Vagina (tissue), 2 donors: ENCODE measurements around the gene DYRK1A. TPM values are rescaled to one million over a fixed set of nuclear protein-coding genes. Genes with fewer than 3 reads are reported as not detected.

Source experiments
- DNase-seq, 2 donors: peaks; one replicate each; pipeline ENCODE4 v3.0.0-alpha.2; 2017; ENCODE audit errors: extremely low spot score in 2 of 2
- H3K27ac ChIP-seq: fragments of 200-600 bp; sonication (generic); one replicate; pipeline ENCODE4 v1.5.1; 2019
- H3K27me3 ChIP-seq: fragments of 200-600 bp; sonication (generic); one replicate; pipeline ENCODE4 v1.5.1; 2019
- H3K36me3 ChIP-seq, 2 donors: fragments of 200-600 bp; sonication (generic); one replicate each; pipeline ENCODE4 v1.5.1; 2017 to 2019
- H3K4me1 ChIP-seq: fragments of 200-600 bp; sonication (generic); one replicate; pipeline ENCODE4 v1.5.1; 2019
- H3K4me3 ChIP-seq, 2 donors: fragments of 200-600 bp; sonication (generic); 1 replicate in 1 of 2; 2 replicates in 1 of 2; pipeline ENCODE4 v1.5.1; 2016 to 2019
- H3K9me3 ChIP-seq: fragments of 200-600 bp; sonication (generic); one replicate; pipeline ENCODE4 v1.5.1; 2019
- CTCF ChIP-seq, 3 experiments: fragments of 450-650 bp in 2 of 3; fragments of 200-600 bp in 1 of 3; sonication (generic) in 1 of 3; IDR thresholded peaks; one replicate each; pipeline ENCODE4 v1.5.1; 2017 to 2019; ENCODE audit warnings: antibody characterized with exemption in 3 of 3, mild to moderate bottlenecking in 2 of 3, moderate library complexity in 2 of 3
- POLR2A ChIP-seq, 2 donors: fragments of 450-650 bp; IDR thresholded peaks; one replicate each; pipeline ENCODE4 v1.6.1; 2017; ENCODE audit warnings: antibody characterized with exemption in 2 of 2, mild to moderate bottlenecking in 2 of 2, moderate library complexity in 2 of 2
- POLR2AphosphoS5 ChIP-seq, 2 donors: sonication (generic); formaldehyde crosslinking; IDR thresholded peaks; one replicate each; pipeline ENCODE4 v1.9.0; 2017; ENCODE audit warnings: antibody characterized with exemption in 2 of 2, mild to moderate bottlenecking in 2 of 2, low read depth in 1 of 2; ENCODE audit not compliant: insufficient read depth in 1 of 2
- intact Hi-C: fragments of 100-400 bp; cut with DNase I; formaldehyde crosslinking; loops from one replicate; pipeline ENCODE4 v1.15.1; 2023
- total RNA-seq: library from RNA; depleted of rRNA; stranded (reverse); fragments of >200 nt; gene quantifications from one replicate; pipeline ENCODE4 v1.2.3, GENCODE V29; 2016

DYRK1A gene
- total RNA-seq, 1 donor from 2014 or later: 78.1 TPM

GRCh38 chr21:37550157-37550556 lies 183.6 kb downstream of the DYRK1A start:
- H3K4me1 ChIP-seq: peaks cover 30% of the 10 kb centered on the region
- no peak overlapping the region for H3K27ac ChIP-seq
- H3K9me3 ChIP-seq: no peaks in the 10 kb centered on the region
- intact Hi-C loops: no loop called here
- H3K4me3 ChIP-seq: no peak overlapping the region
- DNase-seq: peak in 1 of 2 donors; percentile 29
- no peaks in the 10 kb centered on the region for H3K27me3 ChIP-seq
- TF ChIP-seq POLR2A (IDR thresholded peaks at IDR 0.05) (no peak), CTCF (IDR thresholded peaks at IDR 0.05) (no peak), POLR2AphosphoS5 (IDR thresholded peaks at IDR 0.05; ENCODE audit: insufficient read depth in 1 of 2, low read depth in 1 of 2) (no peak)
- H3K36me3 ChIP-seq: no peaks in the 10 kb centered on the region

- no peak overlapping the region for H3K4me3 ChIP-seq
- peaks cover 30% of the 10 kb centered on the region for H3K4me1 ChIP-seq
- peak in 1 of 2 donors; percentile 77 for DNase-seq
- H3K27ac ChIP-seq: peak overlapping the region; percentile 49
- intact Hi-C loops: no loop called here
- H3K9me3 ChIP-seq: no peaks in the 10 kb centered on the region
- no peak for TF ChIP-seq POLR2AphosphoS5 (IDR thresholded peaks at IDR 0.05; ENCODE audit: insufficient read depth in 1 of 2, low read depth in 1 of 2)
- no peak for TF ChIP-seq POLR2A (IDR thresholded peaks at IDR 0.05)
- no peak for TF ChIP-seq CTCF (IDR thresholded peaks at IDR 0.05)
- H3K27me3 ChIP-seq: no peaks in the 10 kb centered on the region
- no peaks in the 10 kb centered on the region for H3K36me3 ChIP-seq
Measured at GRCh38 chr21:37550618-37551330, 184.2 kb downstream of the DYRK1A start.

GRCh38 chr21:37551331-37551992 lies 184.9 kb downstream of the DYRK1A start:
- H3K4me3 ChIP-seq: no peak overlapping the region
- peak overlapping the region; percentile 49 for H3K27ac ChIP-seq
- TF ChIP-seq POLR2A (IDR thresholded peaks at IDR 0.05): no peak
- TF ChIP-seq CTCF (IDR thresholded peaks at IDR 0.05): no peak
- TF ChIP-seq POLR2AphosphoS5 (IDR thresholded peaks at IDR 0.05; ENCODE audit: insufficient read depth in 1 of 2, low read depth in 1 of 2): no peak
- peaks cover 27% of the 10 kb centered on the region for H3K4me1 ChIP-seq
- intact Hi-C loops: no loop called here
- no peak for DNase-seq
- H3K27me3 ChIP-seq: no peaks in the 10 kb centered on the region
- H3K36me3 ChIP-seq: no peaks in the 10 kb centered on the region
- no peaks in the 10 kb centered on the region for H3K9me3 ChIP-seq

GRCh38 chr21:37551993-37552355 lies 185.4 kb downstream of the DYRK1A start:
- no peak for TF ChIP-seq POLR2A (IDR thresholded peaks at IDR 0.05)
- no peak for TF ChIP-seq POLR2AphosphoS5 (IDR thresholded peaks at IDR 0.05; ENCODE audit: insufficient read depth in 1 of 2, low read depth in 1 of 2)
- TF ChIP-seq CTCF (IDR thresholded peaks at IDR 0.05): no peak
- Histone ChIP-seq H3K27ac (peak overlapping the region; percentile 14), H3K4me1 (peaks cover 22% of the 10 kb centered on the region), H3K9me3 (no peaks in the 10 kb centered on the region), H3K4me3 (no peak overlapping the region), H3K36me3 (no peaks in the 10 kb centered on the region), H3K27me3 (no peaks in the 10 kb centered on the region)
- DNase-seq: peak in 1 of 2 donors; percentile 75
- intact Hi-C loops: no loop called here

GRCh38 chr21:37552496-37553029 lies 186.0 kb downstream of the DYRK1A start:
- no peak overlapping the region for H3K27ac ChIP-seq
- H3K27me3 ChIP-seq: no peaks in the 10 kb centered on the region
- peaks cover 16% of the 10 kb centered on the region for H3K4me1 ChIP-seq
- intact Hi-C loops: no loop called here
- no peak overlapping the region for H3K4me3 ChIP-seq
- DNase-seq: peak in 1 of 2 donors; percentile 74
- H3K9me3 ChIP-seq: no peaks in the 10 kb centered on the region
- H3K36me3 ChIP-seq: no peaks in the 10 kb centered on the region
- TF ChIP-seq POLR2A (IDR thresholded peaks at IDR 0.05): no peak
- TF ChIP-seq CTCF (IDR thresholded peaks at IDR 0.05): no peak
- TF ChIP-seq POLR2AphosphoS5 (IDR thresholded peaks at IDR 0.05; ENCODE audit: insufficient read depth in 1 of 2, low read depth in 1 of 2): no peak
